Amygdala (tissue), 56 donors: Measurements from ENCODE around the gene IFT81.
A peak's percentile ranks its signal among the peaks of the same experiment; 100 is the strongest.
"Not testable (repeated sequence)": the region's sequence is repeated elsewhere in the genome, so short reads cannot be mapped to it uniquely, and the experiment has no call there.

Experiments
- DNase-seq, 56 donors: peaks; one replicate each; lab custom pipeline; 2025; lab: John Stamatoyannopoulos, UW

IFT81 gene

DNA sequence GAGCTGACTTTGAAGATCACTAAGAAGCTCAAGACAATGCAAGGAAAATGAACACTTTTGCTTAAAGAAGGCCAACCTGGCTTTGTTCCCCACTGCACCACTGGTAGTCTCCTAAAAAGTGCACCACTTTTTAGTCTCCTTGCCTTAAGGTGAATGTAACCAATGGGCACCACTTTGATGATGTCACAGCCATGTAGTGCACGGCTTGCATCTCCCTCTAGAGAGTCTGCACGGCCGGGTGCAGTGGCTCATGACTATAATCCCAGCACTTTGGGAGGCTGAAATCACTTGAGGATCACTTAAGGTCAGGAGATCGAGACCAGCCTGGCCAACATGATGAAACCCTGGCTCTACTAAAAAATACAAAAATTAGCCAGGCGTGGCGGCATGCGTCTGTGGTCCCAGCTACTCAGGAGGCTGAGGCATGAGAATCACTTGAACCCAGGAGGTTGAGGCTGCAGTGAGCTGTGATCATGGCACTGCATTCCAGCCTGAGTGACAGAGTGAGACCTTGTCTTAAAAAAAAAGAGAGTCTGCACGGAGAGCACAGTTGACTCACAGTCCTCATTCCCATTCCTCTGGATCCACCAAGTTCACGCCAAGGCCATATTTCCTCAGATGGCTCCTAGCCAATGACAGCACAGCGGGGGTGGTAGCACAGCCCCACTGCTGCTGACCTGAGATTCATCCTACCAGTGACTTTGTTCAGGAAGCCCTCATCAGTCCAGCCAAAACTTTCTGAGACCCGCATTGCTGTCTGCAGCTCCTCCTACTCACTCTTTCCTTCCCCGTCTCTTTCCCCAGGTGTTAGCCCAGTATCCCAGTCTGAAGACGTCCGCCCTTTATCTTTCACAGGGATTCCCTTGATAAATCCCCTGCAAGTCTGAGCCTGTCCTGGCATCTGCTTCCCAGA lies 16.5 kb upstream of the IFT81 start:
- DNase-seq, result no peak

DNA sequence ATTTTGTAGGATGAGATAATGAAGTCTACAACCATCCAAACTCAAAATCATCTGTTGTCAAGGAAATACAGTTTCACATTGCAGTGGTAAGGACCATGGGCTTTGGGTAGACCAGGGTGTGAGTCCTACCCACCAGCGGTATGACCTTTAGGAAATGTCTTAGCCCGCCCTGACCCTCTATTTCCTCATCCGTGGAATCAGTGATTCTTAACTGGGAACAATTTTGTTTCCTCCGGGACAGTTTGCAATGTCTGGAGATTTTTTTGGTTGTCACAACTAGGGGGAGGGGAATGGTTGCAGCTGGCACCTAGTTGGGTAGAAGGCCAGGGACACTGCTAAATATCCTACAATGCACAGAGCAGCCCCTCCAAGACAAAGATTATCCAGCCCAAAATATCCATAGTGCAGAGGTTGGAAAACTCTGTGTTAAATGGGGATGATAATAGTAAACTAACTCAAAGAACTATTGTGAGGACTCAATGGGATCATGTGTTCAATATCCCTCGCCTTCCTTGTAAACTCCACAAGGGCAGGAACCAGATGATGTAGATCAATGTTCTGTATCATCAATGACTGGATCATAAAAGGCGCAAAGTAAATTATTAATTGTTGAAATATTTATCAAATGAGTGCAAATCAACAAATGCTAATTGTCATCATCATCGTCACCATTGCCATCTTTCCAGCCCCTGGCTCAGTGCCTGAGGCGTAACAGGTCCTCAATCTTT lies 15.7 kb upstream of the IFT81 start:
- DNase-seq, result no peak

DNA sequence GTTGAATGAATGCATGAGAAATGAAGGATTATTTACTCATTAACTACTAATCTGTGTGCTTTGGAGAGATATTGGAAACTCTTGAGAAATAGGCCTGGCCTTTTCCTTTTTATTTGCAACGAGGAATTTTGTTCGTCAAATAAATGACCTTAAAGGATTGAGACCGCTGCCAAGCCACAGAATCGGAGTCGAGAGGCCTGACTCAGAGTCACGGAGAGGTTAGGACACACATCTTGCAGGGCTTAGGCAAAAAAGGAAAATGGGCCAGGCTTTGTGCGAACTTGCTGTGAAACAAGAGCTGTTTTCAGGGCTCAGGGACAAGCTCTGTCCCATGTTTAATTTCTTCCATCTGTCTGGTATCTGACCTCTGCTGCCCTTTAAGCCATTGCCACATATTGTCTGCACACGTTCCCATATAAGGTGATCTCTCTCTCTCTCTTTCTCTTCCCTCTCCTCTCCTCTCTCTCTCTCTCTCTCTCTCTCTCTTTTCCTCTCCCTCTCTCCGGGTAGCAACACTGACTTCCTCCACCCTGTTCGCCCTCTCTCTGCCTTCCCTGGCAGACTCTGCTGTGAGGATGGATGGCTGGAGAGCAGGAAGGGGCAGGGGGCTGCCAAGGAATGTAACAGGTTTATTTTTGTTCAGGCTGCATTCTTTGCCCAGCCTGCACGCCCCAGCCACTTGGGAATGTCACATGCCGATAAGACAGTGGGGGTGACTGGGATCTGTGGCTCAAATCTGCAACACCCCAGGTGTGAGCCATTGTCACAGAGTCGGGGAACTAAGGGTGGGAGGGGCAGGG lies 14.9 kb upstream of the IFT81 start:
- peak in 1 of 56 donors; percentile 3 for DNase-seq

DNA sequence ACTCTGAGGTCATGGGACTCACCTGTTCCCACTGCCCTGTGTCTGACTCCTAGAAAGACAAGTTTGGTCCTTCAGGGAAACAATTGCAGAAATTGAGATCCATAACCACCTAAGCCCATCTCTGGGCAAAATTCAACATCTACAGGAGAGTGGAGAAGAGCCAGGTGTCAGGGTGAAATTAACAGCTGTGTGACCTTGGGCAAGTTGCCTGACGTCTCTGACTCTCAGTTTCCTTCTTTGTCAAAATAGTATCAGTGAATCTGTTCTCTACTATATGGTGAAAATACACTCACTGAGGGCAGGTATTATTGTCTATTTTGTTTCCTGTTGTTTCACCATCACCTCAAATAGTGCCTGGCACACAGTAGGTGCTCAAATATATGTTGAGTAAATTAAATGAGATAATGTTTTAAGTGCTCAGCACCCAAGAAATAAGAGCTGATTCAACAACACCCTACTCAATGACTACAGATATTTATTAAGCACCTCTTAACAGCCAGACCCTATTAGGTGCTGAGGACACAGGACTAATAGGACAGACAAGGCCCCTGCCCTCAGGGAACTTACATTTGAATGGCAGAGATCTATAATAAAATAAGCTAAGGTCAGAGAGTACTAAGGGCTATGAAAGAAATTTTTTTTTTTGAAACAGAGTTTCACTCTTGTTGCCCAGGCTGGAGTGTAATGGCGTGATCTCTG lies 14.2 kb upstream of the IFT81 start:
- no peak for DNase-seq

DNA sequence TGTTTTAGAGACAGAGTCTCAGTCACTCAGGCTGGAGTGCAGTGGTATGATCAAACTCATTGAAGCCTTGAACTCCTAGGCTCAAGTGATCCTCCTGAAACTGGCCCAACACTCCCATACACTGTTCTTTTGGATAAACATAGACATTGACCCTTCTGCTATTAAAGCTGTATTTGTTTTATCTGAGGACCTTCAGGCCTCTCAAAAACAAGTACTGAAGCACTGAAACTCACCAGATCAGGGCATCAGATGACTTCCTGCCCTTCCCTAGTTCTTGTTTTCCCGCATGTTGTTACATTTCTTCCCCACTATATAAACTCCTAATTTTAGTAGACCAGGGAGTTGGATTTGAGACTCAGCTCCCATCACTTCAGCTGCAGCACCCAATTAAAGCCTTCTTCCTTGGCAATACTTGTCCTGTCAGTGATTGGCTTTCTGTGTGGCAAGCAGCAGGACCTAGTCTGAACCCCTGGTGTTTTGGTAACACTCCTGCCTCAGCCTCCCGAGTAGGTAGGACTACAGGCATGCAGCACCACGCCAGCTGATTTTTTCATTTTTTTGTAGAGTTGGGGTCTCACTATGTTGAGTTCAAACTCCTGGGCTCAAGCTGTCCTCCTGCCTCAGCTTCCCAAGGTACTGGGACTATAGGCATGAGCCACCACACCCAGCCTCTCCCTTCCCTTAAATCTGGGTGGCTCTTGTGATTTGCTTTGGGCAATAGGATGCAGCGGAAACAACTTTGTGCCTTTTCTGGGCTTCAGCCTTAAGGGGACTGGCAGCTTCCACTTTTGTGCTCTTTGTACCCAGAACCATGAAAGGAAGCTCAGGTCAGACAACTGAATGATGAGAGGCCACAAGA lies 12.5 kb upstream of the IFT81 start:
- DNase-seq, result no peak

DNA sequence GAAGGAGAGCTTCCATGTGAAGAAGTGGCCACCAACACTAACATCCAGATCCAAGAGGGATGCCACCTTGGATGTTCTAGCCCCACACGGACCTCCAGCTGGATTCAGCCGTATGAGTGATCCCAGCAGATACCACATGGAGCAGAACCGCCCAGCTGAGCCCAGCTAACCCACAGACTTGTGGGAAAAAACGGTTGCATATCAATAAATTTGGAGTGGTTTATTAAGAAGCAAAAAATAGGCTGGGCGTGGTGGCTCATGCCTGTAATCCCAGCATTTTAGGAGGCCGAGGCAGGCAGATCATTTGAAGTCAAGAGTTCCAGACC lies 11.9 kb upstream of the IFT81 start:
- DNase-seq, result no peak

DNA sequence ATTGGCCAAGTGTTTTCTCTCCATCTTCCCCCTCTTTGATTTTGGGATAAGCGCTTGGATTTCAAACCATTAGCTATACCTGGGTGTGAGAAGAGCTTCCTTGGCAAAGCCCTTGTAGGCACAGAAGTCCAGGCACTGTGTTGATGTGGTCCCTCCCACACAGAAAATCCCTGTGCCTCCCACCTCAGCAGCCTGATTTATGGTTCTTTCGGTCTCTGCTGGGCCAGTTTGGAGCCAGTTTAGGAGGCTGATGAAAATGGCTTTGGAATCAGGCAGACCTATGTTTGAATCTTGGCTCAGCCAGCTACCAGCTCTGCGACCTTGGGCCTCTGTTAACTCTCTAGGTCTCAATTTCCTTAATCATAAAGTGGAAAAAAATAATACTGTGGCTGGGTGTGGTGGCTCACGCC lies 9.6 kb upstream of the IFT81 start:
- DNase-seq, result no peak

DNA sequence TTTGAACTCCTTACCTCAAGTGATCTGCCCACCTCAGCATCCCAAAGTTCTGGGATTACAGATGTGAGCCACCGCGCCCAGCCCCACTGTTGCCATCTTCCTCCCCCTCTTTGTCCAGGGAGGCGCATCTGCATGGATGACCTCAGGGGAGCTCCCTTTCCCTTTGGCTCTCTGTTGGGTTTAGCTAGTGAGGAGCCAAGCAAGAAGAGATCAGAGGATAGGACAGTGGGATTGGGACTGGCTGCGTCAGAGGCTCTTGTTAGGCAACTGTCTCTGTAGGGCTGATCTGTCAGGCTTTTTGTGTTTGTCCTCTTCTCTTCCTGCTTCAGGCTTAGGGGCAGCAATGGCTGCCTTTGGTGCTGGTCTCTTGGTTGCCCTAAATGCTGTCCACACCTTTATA lies 8.5 kb upstream of the IFT81 start:
- no peak for DNase-seq

DNA sequence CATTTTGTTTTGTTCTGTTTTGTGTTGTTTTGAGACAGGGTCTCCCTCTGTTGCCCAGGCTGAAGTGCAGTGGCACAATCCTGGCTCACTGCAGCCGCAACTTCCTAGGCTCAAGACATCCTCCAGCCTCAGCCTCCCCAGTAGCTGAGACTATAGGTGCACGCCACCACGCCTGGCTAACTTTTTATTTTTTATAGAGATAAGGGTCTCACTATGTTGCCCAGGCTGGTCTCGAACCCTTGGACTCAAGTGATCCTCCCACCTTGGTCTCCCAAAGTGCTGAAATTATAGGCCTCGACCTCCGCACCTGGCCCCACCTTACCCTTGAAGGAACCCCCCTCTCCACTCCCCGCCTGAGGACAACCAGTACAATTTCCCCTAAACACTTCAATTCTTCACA lies 7.5 kb upstream of the IFT81 start:
- DNase-seq, result no peak

DNA sequence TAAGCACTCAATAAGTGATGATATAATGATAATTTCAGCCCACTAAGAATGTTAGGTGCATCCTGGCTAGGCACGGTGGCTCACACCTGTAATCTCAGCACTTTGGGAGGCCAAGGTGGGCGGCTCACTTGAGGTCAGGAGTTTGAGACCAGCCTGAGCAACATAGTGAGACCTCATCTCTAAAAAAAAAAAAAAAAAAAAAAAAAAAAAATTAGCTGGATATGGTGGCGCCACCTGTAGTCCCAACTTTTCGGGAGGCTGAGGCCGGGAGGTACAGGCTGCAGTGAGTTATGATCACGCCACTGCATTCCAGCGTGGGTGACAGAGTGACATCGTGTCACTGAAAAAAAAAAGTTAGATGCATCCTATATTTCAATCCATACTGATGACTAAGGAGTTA lies 6.9 kb upstream of the IFT81 start:
- DNase-seq, result not testable (repeated sequence)

DNA sequence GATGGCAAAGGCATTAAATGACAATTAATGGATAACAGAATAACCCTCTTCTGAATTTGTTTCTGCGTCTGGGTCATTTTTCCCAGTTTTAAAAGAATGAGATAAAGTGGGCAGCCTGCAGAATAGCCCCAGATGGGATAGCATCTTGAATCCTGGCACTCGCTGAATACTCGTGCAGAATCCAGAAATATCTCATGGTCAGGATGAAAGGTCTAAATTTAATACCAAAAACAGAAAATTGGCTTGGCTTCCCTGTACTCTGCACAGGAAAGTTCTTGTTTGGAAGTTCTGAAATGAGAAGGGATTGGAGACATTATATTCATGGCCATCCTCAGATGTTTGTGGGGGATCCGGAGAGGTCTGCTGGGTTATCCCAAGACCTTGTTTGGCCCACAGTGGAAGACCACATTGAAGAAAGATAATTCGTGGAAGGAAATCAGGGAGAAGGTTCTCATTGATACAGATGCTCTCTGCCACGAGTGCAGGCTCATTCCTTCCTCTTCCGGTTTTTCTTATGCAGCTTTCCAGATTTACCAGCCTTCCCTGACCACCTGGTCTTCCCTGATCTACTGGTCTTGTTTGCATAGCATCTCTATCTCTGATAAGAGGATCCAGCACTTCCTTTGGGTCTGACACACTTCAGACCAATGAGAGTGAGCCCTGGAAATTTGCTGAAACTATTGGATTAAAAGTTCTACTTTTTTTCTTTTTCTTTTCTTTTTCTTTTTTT lies 6.0 kb upstream of the IFT81 start:
- no peak for DNase-seq

DNA sequence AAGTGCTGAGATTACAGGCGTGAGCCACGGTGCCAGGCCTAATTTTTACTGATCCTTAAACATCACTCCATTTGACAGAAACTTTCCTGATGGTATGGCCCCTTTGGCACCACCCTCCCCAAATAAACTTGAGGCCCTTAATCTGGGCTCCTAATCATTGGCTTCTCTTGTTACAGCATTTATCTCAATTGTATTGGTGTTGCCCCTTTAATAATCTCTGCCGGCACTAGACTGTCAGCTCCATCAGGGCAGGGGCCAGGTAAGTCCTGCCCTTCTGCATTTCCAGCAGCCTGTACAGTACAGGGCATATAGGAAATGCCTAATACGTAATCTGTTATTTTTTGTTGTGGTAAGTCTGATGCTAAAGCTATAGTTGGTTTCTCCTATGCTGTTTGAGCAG lies 1.2 kb upstream of the IFT81 start:
- DNase-seq, result no peak

DNA sequence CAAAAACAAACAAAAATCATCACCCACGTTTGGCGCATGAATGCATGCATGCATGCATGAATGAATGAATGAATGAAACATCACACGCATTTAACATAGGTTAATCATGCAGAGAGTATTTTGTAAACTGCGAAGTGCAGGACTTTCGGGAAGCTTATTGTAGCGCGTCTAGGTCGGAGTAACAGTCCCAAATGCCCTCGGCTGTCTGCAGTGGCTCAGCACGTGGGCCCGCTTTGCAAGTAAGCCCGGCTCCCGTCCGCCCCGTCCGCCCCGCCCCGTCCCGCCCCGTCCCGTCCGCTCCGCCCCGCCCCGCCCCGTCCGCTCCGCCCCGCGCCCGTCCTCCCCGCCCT lies 263 bp upstream of the IFT81 start:
- DNase-seq, result no peak

DNA sequence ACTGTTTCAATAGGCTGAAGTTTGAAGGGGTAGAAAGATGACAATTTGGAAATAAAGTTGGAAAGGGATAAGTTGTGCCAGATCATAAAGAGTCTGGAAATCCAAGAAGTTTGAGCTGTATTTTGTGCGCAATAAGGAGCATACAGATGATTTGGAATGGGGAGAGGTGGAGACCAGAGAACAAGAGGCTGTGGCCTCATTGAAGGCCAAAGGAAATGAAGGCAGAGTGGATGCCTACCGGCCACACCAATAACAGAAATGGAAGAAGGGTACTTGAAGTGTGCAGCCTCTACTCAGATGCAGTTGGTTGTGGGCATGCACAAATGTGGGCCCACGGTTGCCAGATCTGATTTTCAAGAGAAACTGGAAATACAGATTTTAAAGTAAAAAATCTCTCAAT lies 2.4 kb downstream of the IFT81 start:
- DNase-seq, result no peak

DNA sequence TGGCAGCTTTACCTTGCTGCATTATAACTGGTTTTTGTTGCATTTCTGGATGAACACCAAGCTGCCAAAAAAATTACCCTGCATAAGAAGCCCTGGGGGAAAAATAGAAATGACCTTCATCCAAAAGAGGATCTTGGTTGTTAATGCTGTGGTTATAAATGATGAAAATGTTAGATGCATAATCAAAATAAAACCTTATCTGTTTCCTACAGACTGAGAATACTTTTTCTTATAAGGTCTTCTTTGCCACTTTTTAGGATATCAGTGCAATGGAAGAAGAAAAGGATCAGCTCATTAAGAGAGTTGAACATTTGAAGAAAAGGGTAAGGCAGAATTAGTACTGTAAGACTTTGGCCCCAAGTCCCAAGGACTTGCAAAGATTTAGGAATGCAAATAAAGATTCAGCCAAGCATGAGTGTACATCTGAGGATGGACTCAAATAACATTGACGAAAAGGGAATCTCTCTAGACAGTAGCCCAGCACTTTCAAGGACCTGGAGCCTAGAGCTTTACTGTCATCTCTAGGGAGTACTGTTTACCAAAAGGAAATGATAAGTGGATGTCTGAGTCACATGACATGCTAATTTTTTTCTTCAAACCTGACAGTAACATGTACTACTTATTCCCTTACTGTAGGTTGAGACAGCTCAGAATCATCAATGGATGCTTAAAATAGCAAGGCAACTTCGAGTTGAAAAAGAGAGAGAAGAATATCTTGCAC lies 10.7 kb downstream of the IFT81 start:
- no peak for DNase-seq

DNA sequence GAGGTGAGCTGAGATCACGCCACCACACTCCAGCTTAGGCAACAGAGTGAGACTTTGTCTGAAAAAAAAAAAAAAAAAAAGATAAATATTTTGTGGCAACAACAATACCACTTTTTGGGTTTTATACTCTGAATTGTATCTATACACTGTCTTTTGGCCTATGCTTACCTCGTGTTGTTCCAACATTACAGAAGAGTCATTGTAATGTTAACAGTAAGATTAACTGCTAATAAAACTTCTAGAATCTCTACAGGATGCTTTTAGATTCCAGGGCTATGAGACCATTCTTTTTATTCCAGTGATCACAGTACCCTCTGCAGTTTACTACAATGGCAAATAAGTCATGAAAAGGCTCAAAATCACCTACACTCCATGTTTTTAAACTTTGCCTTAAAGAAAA lies 11.6 kb downstream of the IFT81 start:
- DNase-seq, result no peak

DNA sequence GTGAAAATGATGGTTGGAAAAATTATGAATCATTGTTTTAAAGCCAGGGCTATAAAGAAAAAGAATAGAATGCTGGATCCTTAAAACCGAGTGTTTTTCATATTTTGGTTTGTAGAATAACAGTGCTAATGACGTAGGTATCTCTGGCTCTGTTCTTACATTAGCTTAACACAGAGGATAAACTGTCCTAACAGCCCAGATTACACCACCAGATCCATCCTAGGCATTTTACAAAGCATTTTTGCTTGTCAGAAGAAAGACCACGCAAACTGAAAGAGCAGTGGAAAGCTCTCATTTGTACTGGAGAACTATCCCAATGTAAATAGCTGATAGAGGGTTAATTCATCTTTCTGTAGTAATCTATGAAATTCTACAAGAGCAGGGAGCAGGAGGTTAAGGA lies 13.6 kb downstream of the IFT81 start:
- no peak for DNase-seq

DNA sequence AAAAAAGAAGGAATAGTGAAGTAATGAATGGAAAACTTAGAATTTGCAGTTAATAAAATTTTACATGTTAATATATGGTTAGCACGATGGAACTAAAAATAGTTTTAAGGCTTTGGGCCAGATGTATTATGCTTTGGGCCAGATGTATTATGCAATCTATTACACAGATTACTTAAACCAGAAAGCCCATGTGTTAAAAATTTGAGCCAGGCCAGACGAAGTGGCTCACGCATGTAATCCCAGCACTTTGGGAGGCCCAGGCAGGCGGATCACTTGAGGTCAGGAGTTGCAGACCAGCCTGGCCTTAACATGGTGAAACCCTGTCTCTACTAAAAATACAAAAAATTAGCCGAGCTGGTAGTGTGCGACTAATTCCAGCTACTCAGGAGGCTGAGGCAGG lies 17.2 kb downstream of the IFT81 start:
- no peak for DNase-seq

DNA sequence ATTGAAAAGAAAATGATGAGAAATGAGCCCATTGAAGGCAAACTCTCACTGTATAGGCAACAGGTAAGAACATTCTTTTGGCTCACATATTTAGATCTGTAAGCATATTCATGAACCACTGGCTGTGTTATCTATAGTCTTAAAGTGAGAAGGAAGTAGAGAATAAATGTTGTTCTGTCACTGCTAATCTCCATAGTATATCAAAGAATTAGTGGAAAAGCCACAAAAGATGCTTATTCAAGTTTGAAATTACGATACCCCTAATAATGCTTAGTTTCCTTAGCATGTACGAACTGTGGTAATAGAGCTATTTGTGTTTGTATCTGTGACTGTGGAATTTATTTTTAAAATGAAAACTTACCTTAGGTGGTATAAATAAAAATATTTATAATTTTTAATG lies 22.8 kb downstream of the IFT81 start:
- DNase-seq, result no peak
